Loucy (cell line): ENCODE measurements around the gene ASS1.

ENCODE experiments used
- H2AFZ ChIP-seq: fragments of 200-600 bp; sonication (generic); 2 replicates; pipeline ENCODE4 v1.6.0; 2016; ENCODE audit warnings: antibody characterized with exemption, mild to moderate bottlenecking, low read length, moderate library complexity
- H3F3A ChIP-seq: fragments of 200-600 bp; 2 replicates; pipeline ENCODE4 v1.6.0; 2016; ENCODE audit warnings: antibody characterized with exemption, low read depth, mild to moderate bottlenecking
- H3K27me3 ChIP-seq: fragments of 200-600 bp; sonication (generic); 2 replicates; pipeline ENCODE4 v1.6.1; 2014; ENCODE audit warnings: low read length, mild to moderate bottlenecking; ENCODE audit not compliant: insufficient read depth, poor library complexity, severe bottlenecking
- H3K36me3 ChIP-seq: fragments of 200-600 bp; sonication (generic); 2 replicates; pipeline ENCODE4 v1.6.1; 2016; ENCODE audit warnings: low read length; ENCODE audit not compliant: insufficient read depth
- H3K4me1 ChIP-seq: fragments of 200-600 bp; sonication (generic); 2 replicates; pipeline ENCODE4 v1.5.1; 2014; ENCODE audit warnings: low read length, mild to moderate bottlenecking; ENCODE audit not compliant: insufficient read depth, poor library complexity, severe bottlenecking
- H3K4me2 ChIP-seq: fragments of 200-600 bp; sonication (generic); 2 replicates; pipeline ENCODE4 v1.6.0; 2014; ENCODE audit warnings: antibody characterized with exemption, low read length, low read depth, mild to moderate bottlenecking; ENCODE audit not compliant: poor library complexity, severe bottlenecking
- H3K4me3 ChIP-seq: fragments of 200-600 bp; sonication (generic); 2 replicates; pipeline ENCODE4 v1.5.1; 2014; ENCODE audit warnings: low read length, mild to moderate bottlenecking, mixed read lengths; ENCODE audit not compliant: poor library complexity, severe bottlenecking
- H3K79me2 ChIP-seq: fragments of 200-600 bp; sonication (generic); 2 replicates; pipeline ENCODE4 v1.6.1; 2014; ENCODE audit warnings: low read length; ENCODE audit not compliant: insufficient read depth
- H3K9ac ChIP-seq: fragments of 200-600 bp; sonication (generic); 2 replicates; pipeline ENCODE4 v1.6.0; 2014; ENCODE audit warnings: mild to moderate bottlenecking, low read depth, low read length, moderate library complexity; ENCODE audit not compliant: poor library complexity, severe bottlenecking
- H3K9me2 ChIP-seq: fragments of 200-600 bp; sonication (generic); replicated peaks from 2 replicates; pipeline ENCODE4 v1.6.1; 2016; ENCODE audit warnings: low read depth, low read length, mixed read lengths
- H3K9me3 ChIP-seq: fragments of 200-600 bp; sonication (generic); 2 replicates; pipeline ENCODE4 v1.6.1; 2014; ENCODE audit warnings: mild to moderate bottlenecking, antibody characterized with exemption, low read length, low read depth; ENCODE audit not compliant: insufficient read depth
- H4K20me1 ChIP-seq: fragments of 200-600 bp; sonication (generic); 2 replicates; pipeline ENCODE4 v1.6.0; 2014; ENCODE audit warnings: antibody characterized with exemption, low read length, mild to moderate bottlenecking; ENCODE audit not compliant: insufficient read depth, poor library complexity, severe bottlenecking
- CTCF ChIP-seq: fragments of 200-600 bp; sonication (generic); conservative IDR thresholded peaks from 2 replicates; pipeline ENCODE4 v1.5.1; 2014; ENCODE audit warnings: mild to moderate bottlenecking, antibody characterized with exemption, low read length
- EZH2phosphoT487 ChIP-seq: fragments of 200-600 bp; IDR thresholded peaks from 2 replicates; pipeline ENCODE4 v1.6.1; 2018; ENCODE audit warnings: antibody characterized with exemption, mild to moderate bottlenecking, moderate library complexity, borderline replicate concordance

Gene ASS1

GRCh38 chr9:130418776-130419175 is 26.0 kb upstream of the ASS1 start:
- TF ChIP-seq CTCF (no peak), EZH2phosphoT487 (no peak)

GRCh38 chr9:130419521-130420035 is 25.2 kb upstream of the ASS1 start:
- H3K27me3 ChIP-seq, result no peaks in the 10 kb centered on the region
- H3F3A ChIP-seq, result no peaks in the 10 kb centered on the region
- TF ChIP-seq EZH2phosphoT487, result no peak
- TF ChIP-seq CTCF, result no peak
- no peak overlapping the region for H3K4me2 ChIP-seq
- H3K79me2 ChIP-seq, result no peaks in the 10 kb centered on the region
- H3K9me2 ChIP-seq, result no peaks in the 10 kb centered on the region
- no peak overlapping the region for H3K4me3 ChIP-seq
- no peaks in the 10 kb centered on the region for H4K20me1 ChIP-seq
- no peak overlapping the region for H3K9ac ChIP-seq
- H2AFZ ChIP-seq, result no peak overlapping the region
- H3K4me1 ChIP-seq, result no peaks in the 10 kb centered on the region
- H3K9me3 ChIP-seq, result no peaks in the 10 kb centered on the region
- H3K36me3 ChIP-seq, result no peaks in the 10 kb centered on the region

More at GRCh38 chr9:130418776-130419175, 26.0 kb upstream of the ASS1 start:
- Histone ChIP-seq H3K4me2 (no peak overlapping the region), H3F3A (no peaks in the 10 kb centered on the region), H4K20me1 (no peaks in the 10 kb centered on the region), H3K9ac (no peak overlapping the region), H3K79me2 (no peaks in the 10 kb centered on the region), H3K9me2 (no peaks in the 10 kb centered on the region), H2AFZ (no peak overlapping the region), H3K9me3 (no peaks in the 10 kb centered on the region), H3K27me3 (no peaks in the 10 kb centered on the region), H3K4me3 (no peak overlapping the region), H3K4me1 (no peaks in the 10 kb centered on the region), H3K36me3 (no peaks in the 10 kb centered on the region)

GRCh38 chr9:130421154-130421801 is 23.5 kb upstream of the ASS1 start:
- no peaks in the 10 kb centered on the region for H3K79me2 ChIP-seq
- no peaks in the 10 kb centered on the region for H3K9me3 ChIP-seq
- H3K9ac ChIP-seq, result no peak overlapping the region
- TF ChIP-seq EZH2phosphoT487 (no peak), CTCF (no peak)
- no peaks in the 10 kb centered on the region for H3F3A ChIP-seq
- H2AFZ ChIP-seq, result no peak overlapping the region
- H3K4me3 ChIP-seq, result no peak overlapping the region
- no peaks in the 10 kb centered on the region for H3K27me3 ChIP-seq
- no peaks in the 10 kb centered on the region for H3K9me2 ChIP-seq
- H3K36me3 ChIP-seq, result no peaks in the 10 kb centered on the region
- no peak overlapping the region for H3K4me2 ChIP-seq
- no peaks in the 10 kb centered on the region for H4K20me1 ChIP-seq
- H3K4me1 ChIP-seq, result no peaks in the 10 kb centered on the region
